Measurements from ENCODE around the gene SALL4.
A peak's percentile ranks its signal among the peaks of the same experiment; 100 is the strongest.
"Not testable (repeated sequence)": the region's sequence is repeated elsewhere in the genome, so short reads cannot be mapped to it uniquely, and the experiment has no call there.

SALL4 gene

DNA sequence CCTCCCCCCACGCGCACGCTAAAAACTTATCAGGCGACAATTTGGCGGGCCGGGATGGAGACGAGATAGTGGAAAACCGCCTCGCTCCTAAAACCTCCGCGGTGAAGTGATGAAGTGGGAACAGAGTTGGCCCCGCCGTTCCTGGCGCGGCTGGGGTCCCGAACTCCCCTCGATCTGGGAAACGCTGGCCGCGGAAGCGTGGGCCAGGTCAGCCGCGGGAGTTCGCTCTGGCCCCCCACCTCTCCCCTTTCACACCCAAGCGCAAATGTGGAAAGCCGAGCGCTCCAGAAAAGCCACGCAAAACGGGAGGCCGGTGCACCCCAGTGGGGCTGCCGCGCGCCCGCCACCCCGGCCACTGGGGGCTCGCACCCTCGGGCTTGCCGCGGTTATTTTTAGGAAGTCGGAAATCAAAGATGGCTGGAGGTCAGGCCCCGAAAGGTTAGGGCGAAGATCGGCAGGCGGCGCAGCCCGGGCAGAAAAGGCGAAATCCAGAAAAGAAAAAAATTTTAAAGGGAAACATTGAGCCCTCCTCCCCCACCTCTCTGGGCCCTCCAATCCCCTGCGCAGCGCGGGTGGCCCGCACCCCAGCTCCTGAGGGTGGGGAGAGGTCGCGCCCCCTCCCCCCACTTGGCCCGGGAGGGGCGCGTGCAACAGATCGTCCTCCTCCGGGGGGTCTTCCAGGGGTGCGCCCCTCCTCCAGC, 1.0 kb downstream of the SALL4 start:
- DNase-seq = no peak

DNA sequence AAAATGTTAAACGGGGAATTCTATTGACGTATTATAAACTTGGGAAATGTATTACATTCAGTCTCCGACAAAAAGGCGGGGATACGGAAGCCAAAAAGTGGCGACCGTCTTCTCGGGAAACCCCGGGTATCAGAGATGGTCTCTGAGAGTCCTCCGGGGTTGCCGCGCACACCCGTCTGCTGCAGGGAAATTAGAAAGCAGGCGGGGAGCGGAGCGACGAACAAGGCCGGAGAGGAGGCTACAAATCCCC, 1.5 kb downstream of the SALL4 start:
- DNase-seq = no peak

DNA sequence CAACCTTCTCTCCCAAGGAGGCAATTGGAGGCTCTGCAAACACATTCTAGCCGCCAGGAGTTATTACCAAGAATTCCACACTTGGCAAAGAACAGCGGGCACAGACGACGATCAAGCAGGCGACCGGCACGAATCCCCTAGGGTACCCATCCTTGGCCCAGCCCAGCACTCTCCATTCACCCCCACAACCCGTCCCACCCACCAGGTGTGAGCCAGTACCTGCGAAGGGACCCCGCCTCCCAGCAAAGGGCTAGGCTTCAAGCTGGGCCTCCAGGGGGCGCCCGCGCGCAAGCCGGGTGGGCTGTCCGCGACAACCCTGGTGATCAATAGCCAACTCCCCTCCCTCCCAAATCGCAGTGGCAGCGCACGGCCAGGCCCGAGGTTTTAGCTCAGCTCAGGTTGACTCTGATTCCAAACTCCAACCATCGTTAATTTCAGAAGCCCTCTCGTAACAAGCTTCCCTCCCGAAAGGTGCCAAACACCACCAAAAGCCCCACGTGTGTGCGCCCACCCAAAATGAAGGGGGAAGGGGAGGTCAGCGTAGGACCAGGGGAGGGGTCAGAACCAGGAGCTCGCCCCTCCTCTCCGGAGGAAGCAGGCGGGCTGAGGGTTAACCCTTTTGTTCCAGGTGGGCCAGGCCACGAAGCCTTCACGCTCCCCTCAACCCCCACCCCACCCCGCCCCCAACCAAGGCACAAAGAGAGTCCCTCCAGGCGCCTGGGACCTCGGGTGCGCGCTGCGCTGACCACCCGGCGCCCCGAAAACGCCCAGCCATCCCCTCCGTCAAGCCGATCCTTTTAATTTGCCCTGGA, 2.1 kb downstream of the SALL4 start:
- peak; percentile 55 for DNase-seq

DNA sequence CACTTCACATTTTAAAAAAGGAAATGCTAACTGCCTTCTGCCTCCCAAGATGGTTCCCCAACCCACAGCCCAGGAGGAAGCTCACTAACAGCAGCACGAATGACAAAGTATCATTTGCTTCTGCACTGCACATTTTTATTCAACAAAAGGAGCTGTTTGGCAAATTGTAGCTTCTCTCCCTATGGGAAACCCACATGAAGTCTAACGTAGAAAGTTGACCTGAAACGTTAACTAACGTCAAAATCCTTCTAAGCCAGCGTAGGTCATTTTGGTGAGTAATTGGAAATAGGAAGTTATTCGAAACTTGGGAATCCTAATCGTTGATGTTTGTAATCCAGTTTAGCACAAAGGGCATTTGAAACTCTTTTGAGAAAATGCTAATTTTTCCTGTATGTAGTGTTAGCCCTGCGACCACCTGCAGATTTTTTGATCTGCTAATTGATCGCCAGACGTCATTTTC, 2.9 kb downstream of the SALL4 start:
- no peak for DNase-seq

DNA sequence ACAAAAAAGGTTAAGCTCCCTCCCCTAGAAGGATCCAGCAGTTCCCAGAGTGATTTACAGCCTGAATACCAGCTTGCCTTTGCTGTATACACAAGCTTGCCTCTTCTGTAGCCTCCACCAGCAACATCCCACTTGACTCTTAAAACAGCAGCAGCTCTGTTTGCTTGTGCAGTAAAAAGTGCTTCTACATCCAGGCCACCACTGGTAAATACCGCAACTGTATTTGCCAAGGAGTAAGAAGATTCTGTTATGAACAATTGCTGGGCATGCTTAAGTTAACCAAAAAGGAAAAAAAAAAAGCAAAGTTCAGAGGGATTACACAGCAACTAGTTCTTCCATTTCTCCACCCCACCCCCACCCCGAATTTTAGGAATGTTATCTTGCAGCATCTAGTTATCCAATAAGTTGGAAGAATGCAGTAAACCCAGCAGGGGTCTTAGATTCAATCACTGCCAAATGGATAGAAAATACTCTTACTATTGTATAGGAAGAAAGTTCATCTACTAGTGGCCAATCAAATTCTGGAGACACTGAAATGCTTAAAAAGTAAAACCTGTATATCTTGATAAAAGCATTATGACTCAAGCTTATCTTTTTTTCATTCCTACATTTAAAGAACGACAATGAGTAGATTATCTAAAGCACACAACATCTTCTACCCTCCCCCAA, 4.8 kb downstream of the SALL4 start:
- no peak for DNase-seq

DNA sequence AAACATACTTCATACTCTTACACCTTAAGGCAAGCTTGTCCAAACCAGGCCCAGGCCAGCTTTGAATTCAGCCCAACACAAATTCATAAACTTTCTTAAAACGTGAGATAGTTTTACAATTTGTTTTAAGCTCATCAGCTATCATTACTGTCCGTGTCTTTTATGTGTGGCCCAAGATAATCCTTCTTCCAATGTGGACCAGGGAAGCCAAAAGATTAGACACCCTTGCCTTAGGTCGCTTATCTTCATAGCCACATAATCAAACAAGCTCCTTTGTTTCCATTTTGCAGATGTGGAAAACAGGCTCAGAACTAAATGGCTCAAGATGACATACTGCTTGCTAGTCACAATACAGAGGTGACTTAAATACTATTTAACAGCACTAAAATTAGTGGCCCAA, 6.0 kb downstream of the SALL4 start:
- DNase-seq = no peak

DNA sequence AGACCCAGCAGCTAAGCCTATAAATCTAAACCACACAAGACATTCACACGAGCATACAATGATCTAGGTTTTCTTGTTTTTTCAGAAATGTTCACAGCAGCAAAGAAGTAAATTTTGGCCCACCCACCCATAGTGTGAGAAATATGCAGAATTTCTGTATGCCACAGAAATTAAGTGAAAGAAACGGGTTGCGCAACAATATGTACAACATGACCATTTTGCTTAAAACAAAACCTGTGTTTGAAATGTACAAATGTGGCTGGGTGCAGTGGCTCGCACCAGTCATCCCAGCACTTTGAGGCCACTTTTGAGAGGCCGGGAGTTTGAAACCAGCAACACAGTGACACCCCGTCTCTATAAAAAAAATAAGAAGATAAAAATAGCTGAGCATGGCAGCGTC, 9.4 kb downstream of the SALL4 start:
- DNase-seq = no peak

DNA sequence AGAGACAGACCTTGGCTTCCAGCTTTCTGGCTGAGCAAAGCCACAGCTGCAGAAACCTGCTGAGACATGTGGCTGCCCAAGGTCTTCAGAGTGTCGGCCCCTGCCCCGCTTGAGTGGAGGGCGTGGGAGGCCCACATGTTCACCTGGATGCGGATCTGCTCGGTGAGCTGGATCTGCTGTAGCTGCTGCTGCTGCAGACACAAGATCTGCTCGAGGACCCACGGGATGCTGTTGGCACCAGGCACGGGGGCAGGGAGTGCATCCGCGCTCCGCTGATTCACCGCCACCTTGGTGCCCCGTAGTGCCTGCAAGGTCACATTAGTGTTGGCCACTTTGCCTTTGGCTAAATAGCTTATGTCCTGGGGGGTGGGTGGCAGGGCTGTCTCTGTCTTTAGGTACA, 10.7 kb downstream of the SALL4 start:
- no peak for DNase-seq

DNA sequence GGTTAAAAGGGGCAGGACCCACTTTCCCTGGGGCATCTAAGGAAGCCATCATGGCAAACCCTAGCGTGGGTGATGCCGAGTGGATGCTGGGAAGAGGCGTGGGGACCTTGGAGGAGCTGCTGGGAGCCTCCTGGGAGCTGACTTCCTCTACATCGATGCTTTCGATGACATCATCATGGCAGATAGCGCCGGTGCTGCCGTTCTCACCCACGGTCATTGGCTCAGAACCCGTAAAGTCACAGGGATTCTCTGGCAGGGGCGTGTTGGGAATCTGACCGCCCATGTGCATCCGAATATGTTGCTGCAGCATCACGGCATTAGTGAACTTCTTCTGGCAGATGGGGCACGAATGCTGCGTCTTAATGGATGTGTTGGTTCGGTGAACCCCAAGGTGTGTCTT, 12.1 kb downstream of the SALL4 start:
- DNase-seq = no peak

DNA sequence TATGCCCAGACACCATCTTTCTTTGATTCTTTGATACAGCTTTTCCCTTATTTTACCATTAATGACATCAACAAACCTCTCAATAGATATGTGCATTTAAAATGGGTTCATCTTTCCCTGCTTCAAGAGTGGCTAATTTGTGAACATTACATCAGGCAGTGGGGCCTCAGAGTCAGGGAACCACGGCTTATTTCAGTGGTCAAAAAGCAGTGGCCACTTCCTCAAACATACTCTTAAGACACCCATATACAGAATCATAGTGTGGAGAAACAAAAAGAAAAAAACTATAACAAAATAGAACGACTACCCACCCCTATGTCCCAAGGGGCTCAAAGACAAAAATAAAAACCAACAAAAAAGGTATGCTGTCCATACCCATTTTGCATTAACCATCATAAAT, 12.9 kb downstream of the SALL4 start:
- DNase-seq = no peak

DNA sequence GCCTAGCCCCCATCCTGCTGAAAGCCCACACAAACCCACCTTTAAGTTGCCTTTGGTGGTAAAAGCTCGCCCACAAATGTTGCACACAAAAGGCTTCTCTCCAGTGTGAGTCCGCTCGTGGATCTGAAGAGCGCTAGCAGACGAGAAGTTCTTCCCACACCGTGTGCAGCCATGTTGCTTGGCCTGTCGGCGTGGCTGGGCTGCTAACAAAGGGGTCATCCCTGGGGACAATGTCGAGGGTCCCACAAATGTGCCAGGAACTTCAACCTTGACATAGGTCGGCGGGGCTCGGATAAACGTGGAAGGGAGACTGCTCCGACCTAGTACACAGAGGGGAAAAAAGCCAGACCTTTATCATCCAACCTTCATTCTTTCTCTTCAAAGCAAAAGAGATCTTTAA, 13.5 kb downstream of the SALL4 start:
- DNase-seq = no peak

DNA sequence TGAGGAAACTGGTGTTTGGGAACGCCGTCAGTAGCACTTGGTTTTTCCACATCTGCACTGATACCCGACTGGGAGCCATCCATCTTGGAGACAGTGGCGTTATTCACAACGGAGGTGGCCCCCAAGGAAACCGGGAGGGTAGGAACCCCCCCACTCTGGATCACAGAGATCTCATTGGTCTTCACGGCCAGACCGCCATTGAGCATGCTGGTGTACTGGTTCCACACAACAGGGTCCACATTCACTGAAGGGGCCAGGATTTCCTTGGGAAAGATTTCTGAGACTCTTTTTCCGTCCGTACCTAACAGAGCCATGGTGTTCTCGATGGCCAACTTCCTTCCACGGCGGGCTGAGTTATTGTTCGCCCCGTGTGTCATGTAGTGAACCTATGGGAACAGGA, 18.0 kb downstream of the SALL4 start:
- DNase-seq = no peak

DNA sequence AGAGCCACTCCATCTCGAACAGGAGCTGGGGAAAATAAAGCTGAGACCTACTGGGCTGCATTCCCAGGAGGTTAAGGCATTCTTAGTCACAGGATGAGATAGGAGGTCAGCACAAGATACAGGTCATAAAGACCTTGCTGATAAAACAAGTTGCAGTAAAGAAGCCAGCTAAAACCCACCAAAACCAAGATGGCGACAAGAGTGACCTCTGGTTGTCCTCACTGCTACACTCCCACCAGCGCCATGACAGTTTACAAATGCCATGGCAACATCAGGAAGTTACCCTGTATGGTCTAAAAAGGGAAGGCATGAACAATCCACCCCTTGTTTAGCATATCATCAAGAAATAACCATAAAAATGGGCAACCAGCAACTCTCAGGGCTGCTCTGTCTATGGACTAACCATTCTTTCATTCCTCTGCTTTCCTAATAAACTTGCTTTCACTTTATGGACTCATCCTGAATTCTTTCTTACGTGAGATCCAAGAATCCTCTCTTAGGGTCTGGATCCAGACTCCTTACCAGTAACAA, 24.0 kb downstream of the SALL4 start:
- DNase-seq = not testable (repeated sequence)

DNA sequence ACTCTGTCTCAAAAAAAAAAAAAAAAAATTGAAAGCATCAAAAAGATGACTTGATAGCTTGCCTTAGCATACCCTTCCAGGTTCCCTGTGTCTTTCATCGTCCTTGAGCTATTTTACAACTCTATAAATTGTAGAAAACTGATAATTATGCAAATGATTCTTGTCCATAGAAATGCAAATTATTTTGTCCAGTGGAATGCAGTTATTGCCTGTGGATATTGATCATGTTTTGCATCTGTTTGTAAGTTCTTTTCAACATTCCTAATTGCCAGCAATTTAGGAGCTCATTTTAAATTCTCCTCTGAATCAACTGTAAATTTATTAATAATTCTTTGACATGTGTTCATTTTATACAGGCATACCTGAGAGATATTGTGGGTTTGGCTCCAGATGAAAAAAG, 27.1 kb downstream of the SALL4 start:
- no peak for DNase-seq

DNA sequence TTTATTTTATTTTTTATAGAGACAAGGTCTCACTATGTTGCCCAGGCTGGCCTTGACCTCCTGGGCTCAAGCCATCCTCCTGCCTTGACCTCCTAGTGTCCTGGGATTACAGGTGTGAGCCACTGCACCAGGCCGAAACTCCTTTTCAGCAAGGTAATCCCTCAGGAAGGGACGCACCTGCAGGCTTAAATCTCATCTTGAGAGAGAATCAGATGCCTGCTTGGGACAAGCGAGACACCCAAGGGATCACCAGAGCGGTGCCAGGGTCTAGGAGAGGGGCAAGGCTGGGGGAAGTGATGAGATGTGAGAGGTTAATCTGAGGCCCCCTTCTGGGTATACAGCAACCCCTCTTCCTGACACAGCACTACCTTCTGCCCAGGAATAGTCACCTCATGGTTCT, 30.1 kb downstream of the SALL4 start:
- no peak for DNase-seq

DNA sequence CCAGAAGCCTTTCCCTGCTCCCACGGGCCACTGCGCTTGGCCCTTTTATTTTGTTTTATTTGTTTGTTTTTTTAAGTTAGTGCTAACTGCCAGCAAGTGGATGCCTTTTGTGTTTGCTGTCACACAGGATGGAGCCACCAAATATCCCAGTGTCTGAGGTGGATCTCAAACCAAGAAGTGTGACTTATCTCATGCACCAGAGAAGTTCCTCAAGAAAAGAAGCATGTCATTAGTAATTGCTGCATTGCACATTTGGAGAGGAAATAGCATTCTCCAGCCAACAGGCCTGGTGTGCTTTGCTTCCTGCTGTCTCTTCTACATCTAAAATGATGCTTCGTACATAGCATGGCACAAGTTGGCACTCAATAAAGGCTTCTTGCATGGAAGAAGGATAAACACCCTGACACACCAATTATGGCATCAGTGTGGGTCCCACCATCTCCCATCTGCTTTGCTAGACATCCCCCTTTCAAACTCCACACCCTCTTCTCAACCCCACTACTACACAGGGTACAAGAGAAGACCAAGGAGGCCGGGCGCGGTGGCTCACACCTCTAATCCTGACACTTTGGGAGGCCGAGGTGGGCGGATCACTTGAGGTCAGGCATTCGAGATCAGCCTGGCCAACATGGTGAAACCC, 32.2 kb downstream of the SALL4 start:
- no peak for DNase-seq

DNA sequence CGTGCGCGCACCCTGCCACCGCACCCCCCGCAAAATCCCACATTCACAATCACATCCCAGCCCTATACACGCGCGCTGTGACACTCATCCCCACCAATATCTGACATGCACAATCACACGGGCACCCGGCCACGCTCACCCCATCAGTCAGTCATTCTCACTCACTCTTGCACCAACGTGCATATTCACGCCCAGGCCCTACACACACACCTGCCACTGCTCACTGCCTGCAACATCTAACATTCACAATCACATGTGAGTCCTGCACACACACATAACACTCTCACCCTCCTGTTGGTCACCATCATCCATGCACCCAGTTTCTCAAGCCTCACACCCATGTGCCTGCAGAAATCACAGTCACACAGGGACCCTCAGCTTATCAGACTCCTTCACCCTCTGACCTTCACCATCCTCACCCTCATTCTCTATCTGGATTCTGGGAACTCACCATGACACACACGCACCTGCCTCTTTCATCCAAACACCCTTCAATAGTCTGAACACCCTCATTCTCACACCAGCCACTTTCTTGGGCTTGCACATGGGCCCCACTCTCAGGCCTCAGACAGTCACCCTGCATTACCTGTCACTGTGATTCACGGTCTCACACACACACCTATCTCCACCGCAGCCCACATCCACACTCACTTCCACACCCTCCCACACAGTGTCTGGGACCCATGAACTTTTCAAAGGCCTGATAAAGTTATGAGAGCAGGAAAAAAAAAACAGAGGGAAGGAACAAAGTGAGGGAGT, 33.4 kb downstream of the SALL4 start:
- DNase-seq = no peak

DNA sequence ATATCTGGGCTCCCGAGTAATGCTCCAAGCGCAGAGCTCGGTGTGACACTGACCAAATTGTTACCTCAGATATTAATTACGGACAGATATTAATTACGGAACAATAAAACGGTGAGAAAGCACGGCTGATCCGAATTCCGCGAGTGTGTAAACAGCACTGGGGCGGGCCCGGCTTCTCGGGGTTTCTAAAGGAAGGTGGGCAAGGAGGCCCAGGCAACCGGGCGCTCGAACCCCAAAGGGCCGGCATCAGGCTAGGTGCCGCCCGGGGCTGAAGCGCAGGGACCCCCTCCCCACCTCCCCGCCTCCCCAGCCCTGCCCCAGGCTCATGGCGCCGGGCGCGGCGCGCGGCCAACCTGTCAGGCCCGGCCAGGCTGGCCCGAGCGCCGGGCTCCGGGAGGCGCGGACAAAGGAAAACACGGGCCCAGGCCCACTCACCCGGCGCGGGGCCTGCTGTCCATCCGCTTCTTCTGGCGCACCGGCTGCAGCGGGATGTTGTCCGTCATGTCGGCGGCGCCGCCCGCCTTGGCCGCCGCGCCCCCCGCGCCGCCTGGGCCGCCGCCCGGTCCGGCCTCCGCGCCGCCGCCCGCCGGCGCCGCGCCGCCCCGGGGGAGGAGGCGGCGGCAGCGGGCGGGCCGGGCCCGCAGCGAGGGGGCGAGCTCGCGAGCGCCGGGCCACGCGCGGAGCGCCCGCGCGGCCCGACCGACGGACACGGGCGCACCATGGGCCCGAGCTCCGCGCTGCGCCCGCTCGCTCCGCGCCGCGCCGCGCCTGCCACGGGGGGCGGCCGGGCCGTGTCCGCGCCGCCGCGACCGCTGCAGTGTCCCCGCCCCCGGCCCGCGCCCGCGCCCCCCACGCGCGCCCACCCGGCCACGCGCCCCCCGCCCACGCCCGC, 34.2 kb downstream of the SALL4 start, which contains the start of gene ATP9A:
Gene ATP9A, minus strand, starts transcription at position 524 of the 892 bp plus-strand sequence. Its CDS starts 21 bp downstream, at position 503.
- DNase-seq = no peak

DNA sequence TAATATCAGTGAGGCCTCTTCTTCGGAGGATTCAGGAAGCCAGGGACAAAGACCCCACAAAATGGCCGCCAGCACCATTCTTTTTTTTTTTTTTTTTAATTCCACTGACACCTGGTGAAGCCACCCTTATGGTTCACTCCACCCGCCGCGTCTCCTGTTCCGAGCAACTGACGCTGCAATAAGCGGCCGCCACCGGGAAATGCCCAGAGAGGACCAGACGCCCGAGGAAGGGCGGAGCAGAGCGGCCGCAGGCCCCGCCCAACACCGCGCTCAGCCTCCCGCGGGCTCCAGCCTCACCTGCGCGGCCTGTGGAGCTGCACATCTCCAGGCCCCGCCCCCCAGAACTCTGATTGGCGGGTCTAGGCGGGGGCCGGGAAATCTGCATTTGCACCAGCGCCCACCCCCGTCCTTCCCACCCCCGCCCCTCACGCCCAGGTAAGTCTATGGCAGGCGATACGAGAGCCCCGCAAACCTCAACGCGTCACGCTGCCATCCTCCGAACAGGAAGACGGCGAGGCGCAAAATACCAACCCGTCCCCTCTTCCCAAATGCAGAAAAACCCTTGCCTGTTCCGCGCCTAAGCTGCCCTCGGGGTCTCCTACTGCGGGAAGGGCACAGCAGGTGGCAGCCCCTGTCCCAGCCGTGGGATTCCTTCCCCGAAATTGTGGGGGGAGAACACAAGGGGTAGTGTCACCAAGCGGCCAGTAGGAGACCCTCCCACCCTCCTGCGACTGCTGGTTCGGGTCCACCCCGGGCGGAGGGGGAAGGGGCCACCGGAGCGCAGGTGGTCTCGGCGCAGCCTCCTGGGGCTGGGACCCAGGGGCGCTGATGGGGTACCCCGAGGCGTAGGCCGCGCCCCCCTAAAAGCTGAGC, 35.1 kb downstream of the SALL4 start:
- DNase-seq = peak; percentile 70

DNA sequence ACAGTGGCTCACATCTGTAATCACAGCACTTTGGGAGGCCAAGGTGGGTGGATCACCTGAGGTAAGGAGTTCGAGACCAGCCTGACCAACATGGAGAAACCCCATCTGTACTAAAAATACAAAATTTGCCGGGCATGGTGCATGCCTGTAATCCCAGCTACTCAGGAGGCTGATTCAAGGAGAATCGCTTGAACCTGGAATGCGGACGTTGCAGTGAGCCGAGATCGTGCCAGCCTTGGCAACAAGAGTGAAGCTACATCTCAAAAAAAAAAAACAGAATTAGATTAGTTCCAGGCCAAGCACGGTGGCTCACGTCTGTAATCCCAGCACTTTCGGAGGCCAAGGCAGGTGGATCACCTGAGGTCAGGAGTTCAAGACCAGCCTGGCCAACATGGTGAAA, 36.9 kb downstream of the SALL4 start:
- not testable (repeated sequence) for DNase-seq

Measured in CD4-positive, alpha-beta T cell treated with Interleukin-21 for 1 hour (primary cell).